Measurements from ENCODE around the gene GPR78. TPM values are rescaled to one million over a fixed set of nuclear protein-coding genes. Genes with fewer than 3 reads are reported as not detected.

Gene GPR78
- polyA plus RNA-seq, 3 donors, result 0.55 to 0.82 (median 0.62) TPM

- no peak for DNase-seq (ENCODE audit: low read depth in 3 of 3, low spot score in 2 of 3)
Measured at GRCh38 chr4:8597319-8597718, 17.1 kb downstream of the GPR78 start.

- no peak for DNase-seq (ENCODE audit: low read depth in 3 of 3, low spot score in 2 of 3)
Measured at GRCh38 chr4:8597791-8598190, 17.6 kb downstream of the GPR78 start.

- no peak for DNase-seq (ENCODE audit: low read depth in 3 of 3, low spot score in 2 of 3)
Measured at GRCh38 chr4:8598391-8599090, 18.3 kb downstream of the GPR78 start.

- no peak for DNase-seq (ENCODE audit: low read depth in 3 of 3, low spot score in 2 of 3)
Measured at GRCh38 chr4:8599091-8599460, 18.9 kb downstream of the GPR78 start.

GRCh38 chr4:8599657-8600056 lies 19.5 kb downstream of the GPR78 start:
- DNase-seq (ENCODE audit: low read depth in 3 of 3, low spot score in 2 of 3), result no peak

GRCh38 chr4:8600266-8600665 lies 20.1 kb downstream of the GPR78 start:
- no peak for DNase-seq (ENCODE audit: low read depth in 3 of 3, low spot score in 2 of 3)

GRCh38 chr4:8600686-8601085 lies 20.5 kb downstream of the GPR78 start:
- no peak for DNase-seq (ENCODE audit: low read depth in 3 of 3, low spot score in 2 of 3)

- no peak for DNase-seq (ENCODE audit: low read depth in 3 of 3, low spot score in 2 of 3)
Measured at GRCh38 chr4:8601086-8601485, 20.9 kb downstream of the GPR78 start.

- no peak for DNase-seq (ENCODE audit: low read depth in 3 of 3, low spot score in 2 of 3)
Measured at GRCh38 chr4:8601556-8601955, 21.4 kb downstream of the GPR78 start.

GRCh38 chr4:8602686-8603430 lies 22.7 kb downstream of the GPR78 start:
- DNase-seq (ENCODE audit: low read depth in 3 of 3, low spot score in 2 of 3), result no peak

- no peak for DNase-seq (ENCODE audit: low read depth in 3 of 3, low spot score in 2 of 3)
Measured at GRCh38 chr4:8603931-8604330, 23.7 kb downstream of the GPR78 start.

GRCh38 chr4:8605289-8605688 lies 25.1 kb downstream of the GPR78 start:
- DNase-seq (ENCODE audit: low read depth in 3 of 3, low spot score in 2 of 3), result no peak

GRCh38 chr4:8606476-8606875 lies 26.3 kb downstream of the GPR78 start:
- DNase-seq (ENCODE audit: low read depth in 3 of 3, low spot score in 2 of 3), result no peak

- no peak for DNase-seq (ENCODE audit: low read depth in 3 of 3, low spot score in 2 of 3)
Measured at GRCh38 chr4:8606966-8607365, 26.8 kb downstream of the GPR78 start.

- no peak for DNase-seq (ENCODE audit: low read depth in 3 of 3, low spot score in 2 of 3)
Measured at GRCh38 chr4:8607603-8608481, 27.6 kb downstream of the GPR78 start.

GRCh38 chr4:8608714-8609391 lies 28.7 kb downstream of the GPR78 start:
- no peak for DNase-seq (ENCODE audit: low read depth in 3 of 3, low spot score in 2 of 3)

GRCh38 chr4:8609406-8609805 lies 29.2 kb downstream of the GPR78 start:
- no peak for DNase-seq (ENCODE audit: low read depth in 3 of 3, low spot score in 2 of 3)

GRCh38 chr4:8609824-8610350 lies 29.7 kb downstream of the GPR78 start:
- DNase-seq (ENCODE audit: low read depth in 3 of 3, low spot score in 2 of 3), result no peak

GRCh38 chr4:8610858-8611616 lies 30.8 kb downstream of the GPR78 start:
- DNase-seq (ENCODE audit: low read depth in 3 of 3, low spot score in 2 of 3), result no peak

- DNase-seq (ENCODE audit: low read depth in 3 of 3, low spot score in 2 of 3), result no peak
Measured at GRCh38 chr4:8612646-8613045, 32.5 kb downstream of the GPR78 start.

All from right renal cortex interstitium (tissue), 3 donors.